Activated T-cell treated with anti-CD3 and anti-CD28 coated beads for 24 hours (primary cell): ENCODE results near the gene FRMD6.
A peak's percentile ranks its signal among the peaks of the same experiment; 100 is the strongest.
"Not testable (repeated sequence)": the region's sequence is repeated elsewhere in the genome, so short reads cannot be mapped to it uniquely, and the experiment has no call there.

Experiments
- DNase-seq: peaks from one replicate; pipeline ENCODE4 v3.0.0-alpha.2; 2020; ENCODE audit warnings: low read depth

Gene FRMD6

DNA sequence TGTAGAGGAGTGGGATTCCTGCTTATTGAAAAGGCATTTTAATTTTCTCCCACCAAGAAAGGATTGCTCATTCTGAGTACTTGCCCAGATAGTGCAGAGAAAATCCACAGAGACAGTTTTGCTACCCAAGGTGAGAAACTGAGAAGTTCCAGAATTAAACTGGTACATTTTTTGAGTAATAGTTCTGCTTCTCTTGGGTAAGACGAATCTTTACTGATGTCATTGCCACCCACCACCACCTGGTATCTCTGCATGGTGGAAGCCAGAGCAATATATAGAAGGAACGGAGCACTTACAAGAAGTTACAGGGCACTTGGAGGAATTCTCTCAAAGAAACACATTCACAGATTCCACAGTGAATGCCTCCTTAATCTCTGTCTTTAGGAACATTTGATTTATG lies 20.7 kb upstream of the FRMD6 start:
- DNase-seq = no peak

DNA sequence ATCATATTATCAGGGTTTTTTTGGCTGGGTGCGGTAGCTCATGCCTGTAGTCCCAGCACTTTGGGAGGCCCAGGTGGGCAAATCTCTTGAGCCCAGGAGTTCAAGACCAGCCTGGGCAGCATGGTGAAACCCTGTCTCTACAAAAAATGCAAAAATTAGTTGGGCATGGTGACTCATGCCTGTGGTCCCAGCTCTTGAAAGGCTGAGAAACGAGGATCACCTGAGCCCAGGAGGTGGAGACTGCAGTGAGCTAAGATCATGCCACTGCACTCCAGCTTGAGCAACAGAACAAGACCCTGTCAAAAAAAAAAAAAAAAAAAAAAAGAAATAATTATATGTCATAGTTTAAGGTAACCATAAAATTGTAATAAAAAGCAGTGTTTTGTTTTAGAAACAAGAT lies 18.4 kb upstream of the FRMD6 start:
- not testable (repeated sequence) for DNase-seq

DNA sequence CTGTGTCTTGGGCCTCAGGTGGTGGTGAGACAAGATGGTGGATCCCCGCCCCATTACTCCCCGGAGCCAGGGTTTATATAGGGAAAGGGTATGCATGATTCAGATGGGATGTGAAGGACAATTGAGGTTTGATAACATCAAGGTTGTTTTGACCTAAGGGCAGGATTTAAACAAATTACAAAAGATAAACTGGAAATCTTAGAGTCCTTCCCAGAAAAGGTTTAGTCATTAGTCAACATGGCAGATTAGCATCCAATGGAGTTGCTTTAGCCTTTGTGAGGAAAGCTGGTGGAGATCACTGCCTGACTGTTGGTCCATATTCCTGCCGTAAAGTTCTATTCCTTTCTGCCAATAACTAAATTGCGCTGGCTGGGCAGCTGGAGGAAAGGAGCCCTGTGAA lies 15.6 kb upstream of the FRMD6 start:
- no peak for DNase-seq

DNA sequence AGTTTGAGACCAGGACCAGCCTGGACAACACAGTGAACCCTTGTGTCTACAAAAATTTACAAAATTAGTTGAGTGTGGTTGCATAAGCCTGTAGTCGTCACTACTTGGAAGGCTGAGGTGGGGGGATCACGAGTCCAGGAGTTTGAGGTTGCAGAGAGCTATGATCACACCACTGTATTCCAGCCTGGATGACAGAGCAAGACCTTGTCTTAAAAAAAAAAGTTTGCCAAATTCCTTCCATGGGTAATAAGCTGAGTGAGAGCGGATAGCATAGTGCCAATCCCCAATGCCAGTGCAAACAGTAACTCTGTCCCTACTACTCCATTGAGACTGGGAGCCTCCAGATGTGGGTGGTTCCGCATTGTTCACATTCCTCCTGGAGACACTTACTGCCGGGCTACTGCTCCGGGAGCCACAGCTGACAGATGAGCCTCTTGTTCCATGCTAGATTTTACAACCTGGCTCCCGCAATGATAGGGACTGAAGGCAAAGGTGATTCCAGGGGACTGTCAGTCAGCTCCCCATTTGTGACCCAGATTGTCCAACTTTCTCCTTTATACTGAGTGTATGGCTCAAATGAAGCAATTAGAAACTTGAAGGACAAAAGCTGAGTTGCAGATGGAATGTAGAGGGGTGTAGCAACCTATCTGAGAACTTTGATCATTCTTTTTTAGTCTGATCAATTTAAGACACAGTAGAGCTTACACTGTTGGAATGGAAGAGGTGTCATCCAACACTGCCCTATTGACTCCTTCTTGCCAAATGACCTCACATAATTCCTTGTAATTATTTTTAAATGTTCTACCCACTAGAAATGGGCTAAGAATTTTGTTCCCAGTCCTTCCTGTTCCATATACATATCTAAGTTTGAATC lies 13.4 kb upstream of the FRMD6 start:
- no peak for DNase-seq

DNA sequence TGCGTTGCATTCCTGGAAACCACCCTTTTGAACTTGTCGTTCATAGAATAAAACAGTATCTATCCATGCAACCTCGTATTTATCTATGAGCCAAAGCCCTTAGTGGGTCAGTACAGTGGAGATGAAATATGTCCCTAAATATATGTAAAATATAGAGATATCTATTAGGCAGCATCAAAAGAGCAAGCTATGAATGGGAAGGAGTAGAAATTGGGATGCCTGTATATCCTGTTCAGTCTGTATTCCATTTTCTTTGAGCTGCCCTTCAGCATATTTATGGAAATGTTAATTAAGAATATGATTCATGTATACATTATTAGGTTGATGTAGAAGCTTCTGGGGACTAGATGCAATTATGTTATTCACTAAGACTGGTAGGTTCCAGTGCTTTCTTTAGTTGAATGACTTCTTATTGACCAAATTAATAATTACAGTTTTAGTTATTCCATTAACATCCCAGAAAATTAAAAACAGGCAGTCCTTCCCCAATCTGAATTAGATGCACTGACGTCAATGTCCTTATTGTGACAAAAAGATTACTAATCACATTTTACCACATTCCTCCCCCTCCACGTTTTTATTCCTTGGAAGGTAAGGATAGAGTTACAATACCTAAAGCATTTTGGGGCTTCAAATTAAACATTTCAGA lies 11.9 kb upstream of the FRMD6 start:
- no peak for DNase-seq

DNA sequence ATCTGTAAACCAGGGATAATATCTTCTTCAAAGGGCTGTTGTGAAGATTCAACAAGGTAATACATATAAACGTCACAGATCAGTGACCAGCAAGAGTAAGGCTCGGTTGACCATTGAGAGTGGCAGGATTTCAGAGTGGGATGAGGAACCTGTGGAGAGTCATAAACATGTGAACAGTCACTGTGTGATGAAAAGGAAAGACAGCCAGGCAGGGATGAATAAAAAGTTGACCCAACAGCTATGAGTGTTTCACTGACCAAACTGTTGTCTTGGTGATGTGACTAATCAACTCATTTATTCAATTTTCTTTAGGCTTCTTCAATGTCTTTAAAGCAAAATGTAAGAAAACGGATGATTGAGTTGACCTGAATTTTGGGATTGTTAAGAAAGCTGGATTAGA lies 8.6 kb upstream of the FRMD6 start:
- no peak for DNase-seq

DNA sequence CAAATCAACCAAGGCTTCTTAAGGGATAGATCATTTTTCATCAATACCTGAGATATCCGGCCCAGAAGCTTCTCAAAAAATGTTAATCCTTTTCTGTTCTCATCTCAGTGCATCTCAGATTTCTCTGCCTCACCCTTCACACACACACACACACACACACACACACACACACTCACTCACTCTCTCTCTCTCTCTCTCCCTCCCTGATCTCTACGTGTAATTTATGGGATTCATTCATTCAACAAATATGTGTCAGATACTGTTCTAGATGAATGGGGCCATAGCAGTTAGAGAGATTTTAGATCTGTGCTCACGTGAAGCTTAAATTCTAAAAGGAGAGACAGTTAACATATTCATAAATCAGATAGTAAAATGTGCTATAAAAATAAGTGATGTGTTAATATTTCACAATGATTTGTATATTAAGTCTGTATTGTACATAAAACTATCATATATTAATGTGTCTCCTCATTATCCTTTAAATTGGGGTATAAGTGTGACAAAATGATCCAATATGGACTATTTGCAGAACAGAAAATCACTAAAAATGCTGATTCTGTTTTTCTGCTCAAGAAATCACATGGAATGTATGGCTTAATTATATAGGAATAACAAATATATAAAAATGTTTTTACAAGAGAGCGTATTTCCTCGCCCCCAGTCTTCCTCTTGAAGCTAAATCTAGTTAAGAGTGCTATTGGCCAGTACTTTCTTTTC lies 7.3 kb upstream of the FRMD6 start:
- no peak for DNase-seq

DNA sequence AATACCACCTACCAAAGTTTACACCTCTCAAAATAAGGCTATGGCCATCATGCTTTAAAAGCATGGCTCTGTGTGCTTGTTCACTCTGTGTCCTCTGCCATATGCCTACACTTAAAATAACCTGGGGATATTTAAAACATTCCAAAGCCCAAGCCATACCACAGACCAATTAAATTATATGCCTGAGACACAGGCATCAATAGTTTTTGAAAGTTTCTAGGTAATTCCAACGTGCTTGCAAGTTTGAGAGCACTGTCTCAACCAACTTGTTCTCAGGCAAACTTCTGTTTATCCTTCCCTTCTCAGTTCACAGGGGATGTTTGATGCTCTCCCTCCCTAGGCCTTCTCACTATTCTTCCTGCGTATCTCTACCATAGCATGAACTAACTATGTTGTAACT lies 3.4 kb upstream of the FRMD6 start:
- DNase-seq = no peak

DNA sequence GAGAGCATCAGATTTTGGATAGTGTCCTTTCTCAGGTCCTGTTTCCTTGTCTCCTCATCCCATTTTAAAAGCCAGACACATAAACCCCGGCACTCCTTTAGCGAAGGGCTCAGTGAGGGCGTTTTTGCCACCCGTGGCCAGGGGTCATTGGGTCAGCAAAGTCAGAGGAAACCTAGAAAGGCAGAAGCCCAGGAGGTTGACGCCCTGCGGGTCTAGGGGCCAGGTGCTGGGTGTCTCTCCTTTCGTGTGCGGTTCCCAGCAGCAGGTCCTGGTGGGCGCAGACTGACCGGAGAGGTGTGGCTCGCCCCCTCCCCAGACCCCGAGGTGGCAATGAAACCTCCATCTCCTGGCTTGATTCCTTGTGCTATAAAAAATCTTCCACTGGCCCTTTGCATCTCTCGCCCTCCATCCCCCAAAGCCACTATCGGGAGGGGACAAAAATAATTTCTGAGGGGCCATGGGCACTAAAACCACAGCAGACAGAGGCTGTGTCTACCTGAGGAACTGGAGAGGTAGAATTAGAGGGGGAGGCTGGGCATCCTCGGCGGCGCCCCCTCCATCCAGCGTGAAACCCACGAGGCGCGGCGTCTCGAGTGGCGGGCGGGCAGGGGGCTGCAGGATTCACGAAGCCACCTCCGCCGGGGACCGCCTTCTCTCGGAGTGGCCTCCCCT lies 858 bp upstream of the FRMD6 start:
- DNase-seq = no peak

DNA sequence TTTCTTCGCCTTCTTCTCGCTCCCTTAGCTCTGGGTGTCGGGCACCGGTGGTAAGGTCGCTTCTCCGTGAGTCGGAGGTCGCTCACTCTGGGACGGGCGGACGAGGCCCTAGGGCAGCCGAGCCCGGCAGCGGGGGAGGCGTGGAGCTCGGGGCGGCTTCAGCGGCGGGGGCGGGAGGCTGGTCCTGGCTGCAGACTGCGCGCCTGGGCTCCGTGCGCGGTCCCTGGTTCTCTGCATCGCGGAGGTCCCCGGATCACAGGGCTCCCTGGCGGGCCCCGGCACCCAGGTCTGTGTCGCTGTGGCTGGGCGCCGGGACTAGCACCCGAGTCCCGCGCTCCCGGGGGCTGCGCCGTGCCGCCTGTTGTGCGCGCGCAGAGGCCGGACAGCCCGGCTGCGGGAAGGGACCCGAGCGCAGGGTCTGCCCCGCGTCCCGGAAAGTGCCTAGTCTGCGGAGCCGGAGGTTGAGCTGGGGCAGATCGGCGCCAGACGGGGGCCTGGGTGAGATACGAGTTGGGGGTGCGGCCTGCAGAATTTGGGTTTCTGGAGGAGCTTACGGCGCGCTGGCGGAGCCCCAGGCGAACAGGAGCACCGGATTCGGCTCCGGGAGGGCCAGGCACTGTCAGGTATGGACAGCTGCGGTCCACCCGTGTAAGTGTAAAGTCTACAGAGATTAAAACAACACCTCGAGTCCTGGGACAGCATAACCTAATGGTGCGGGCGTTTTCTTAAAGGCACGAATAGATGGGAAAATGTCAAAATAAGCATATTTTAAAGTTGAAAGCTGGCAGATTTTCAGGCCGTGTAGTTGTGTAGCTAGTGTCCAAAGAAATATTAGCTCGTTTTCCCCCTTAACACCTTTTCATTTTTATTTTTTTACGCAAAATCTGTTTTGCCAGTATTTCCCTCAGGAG lies 713 bp downstream of the FRMD6 start:
- peak; percentile 16 for DNase-seq

DNA sequence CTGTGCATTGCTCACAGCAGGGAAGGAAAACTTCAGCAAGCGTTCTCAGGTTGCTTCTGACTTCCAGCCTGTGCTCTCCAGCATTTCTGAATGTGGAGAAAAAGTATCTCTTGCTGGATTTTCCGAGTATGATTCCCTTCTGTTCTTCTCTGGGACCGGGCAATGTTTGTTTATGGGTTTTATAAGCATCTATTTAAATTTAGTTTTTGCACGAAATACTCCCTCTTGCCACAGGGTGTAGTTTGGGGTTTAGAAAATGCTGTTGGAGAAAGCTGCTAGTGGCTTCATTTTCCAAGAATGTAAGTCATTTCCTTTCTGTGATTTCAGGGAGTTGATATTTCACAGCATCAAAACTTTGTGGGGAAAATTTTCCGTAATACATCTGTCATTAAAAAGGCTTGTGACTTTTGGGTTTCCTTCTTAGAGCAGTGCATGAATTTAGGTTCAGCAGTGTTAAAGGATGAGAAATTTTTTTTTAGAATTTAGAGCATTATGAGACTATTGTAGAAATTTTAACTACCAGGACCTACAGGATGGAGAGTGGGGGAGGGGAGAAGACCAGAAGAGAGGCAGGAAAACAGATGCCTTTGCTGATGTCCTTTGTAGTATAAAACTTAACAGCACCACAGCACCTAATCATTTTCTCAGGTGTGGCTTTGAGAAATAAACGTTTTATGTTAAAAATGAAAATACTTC lies 1.5 kb downstream of the FRMD6 start:
- no peak for DNase-seq

DNA sequence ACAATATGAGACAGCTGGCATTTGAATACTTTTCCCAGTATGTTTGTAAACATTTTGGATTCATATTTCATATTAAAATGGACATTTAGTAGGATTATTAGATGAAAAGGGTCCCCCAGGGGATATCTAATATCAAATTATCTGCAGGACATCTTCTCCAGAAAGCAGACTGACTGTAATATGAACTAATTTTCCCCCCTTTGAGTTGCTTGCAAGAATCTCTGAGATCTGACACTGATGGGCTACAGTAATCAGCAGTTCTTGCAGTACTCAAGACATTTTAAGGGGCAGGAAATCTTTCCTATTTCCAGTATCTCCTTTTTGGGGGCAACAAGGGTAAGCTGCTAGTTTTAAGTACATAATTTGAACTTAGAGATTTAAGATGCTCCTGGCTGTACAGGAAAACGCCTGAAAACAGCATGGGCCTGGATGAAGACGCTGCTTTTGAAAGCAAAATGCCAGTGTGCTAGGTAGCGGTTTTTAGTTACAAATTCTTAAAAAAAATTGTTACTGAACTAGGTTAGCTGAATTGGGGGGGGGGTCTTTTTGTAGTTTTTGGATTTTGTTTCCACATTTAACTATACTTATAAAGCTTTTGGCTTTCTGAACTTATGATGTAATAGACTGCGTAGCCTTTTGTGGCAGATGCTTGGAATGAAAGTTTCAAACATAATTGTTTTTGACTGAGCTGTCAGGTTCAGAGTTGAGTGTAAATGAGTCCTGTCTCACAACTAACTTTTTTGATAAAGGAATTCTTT lies 2.2 kb downstream of the FRMD6 start:
- no peak for DNase-seq

DNA sequence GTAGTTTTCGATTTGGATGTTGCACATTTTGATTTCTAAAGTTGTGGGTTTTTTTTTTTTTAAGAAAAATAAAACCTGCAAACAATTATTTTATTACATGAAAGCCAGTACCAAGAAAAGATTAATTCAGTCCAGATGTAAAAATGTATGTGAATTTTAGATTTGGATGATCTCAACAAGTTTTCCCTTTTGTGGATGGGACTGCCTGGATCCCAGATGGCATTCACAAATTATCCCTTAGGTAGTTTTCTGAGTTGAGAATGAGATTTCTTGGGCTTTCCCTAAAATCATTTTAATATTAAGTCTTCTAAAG lies 2.8 kb downstream of the FRMD6 start:
- DNase-seq = no peak

DNA sequence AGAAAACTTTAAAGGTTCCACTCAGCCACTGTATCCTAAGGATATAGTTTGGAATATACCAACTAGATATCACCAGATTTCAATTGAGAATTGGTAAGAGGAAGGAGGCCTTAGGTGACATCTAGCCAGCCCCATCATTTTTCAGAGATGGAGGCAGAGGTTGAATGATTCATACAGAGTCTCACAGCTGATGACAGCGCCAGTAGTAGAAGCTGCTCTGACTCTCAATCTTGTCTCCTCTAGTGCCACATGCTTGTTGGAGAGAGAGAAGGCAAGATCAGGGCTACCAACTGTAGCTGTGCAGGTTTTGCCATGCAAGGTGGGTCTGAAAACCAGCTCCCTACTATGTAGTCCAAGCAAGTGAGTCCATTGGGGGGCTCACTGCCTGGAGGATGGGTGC lies 6.1 kb downstream of the FRMD6 start:
- no peak for DNase-seq

DNA sequence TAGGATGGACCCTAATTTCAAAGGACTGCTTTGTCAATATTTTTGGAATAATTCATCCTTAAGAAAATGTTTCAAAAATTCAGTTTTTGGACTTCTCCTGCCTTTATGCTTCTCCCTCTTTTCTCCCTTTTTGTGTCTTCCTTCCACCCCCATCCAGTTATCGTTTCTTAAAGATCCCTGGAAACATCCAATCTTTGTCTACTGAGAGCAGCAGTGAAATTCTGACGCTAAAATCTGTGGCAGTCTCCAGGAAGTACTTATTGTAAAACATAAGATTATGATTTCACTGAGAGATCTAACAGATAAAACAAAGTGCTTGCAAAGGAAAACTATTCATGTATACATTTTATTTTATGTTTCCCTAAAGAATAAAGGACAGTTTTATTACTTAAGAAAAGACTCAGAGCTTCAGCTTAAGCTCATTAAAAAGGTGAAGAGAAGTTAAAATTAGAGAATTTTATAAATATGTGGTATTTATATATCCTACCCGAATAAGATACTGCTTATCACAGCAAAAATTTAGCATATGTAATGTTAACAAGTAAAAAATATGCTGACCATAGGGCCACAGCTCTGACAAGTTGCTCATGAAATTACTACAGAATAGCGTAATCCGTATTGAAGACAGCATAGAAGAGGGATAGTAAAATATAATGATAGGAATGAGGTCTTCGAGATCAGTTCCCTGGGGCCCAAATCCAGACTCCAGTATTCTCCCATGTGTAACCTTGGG lies 6.9 kb downstream of the FRMD6 start:
- no peak for DNase-seq

DNA sequence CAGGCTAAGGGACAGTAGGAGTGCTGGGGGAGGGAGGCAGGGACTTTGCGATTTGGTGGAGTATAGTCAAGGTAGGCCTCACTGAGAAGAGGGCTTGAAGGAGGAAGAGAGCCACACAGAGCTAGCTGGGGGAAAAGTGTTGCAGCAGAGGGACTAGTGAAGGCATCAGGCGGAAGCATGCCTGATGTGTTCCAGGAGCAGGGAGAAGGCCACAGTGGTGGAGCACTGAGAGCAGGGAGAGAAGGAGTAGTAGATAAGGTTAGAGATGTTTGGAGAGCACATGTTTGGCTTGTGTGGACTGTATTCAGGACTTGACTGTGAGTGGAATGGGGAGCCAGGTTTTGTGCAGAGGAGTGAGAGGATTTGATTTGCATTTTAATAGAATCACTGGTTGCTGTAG lies 9.0 kb downstream of the FRMD6 start:
- DNase-seq = no peak

DNA sequence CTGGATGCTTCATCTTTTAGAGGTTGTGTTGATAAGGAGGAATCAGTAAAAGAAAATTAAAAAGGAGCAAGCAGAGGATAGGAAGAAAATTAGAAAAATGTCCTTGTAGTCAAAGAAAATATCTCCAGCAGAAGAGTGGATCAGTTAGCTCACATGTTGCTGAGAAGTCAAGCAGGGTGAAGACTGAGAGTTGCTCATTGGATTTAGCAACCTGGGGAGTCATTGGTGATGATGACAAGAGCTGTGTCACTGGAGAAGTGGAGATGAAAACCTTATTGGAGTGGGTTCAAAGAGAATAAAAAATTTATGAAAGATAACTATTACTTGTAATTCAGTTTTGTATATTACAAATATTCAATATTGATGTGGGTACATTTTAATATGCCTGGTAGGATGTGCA lies 9.8 kb downstream of the FRMD6 start:
- DNase-seq = no peak

DNA sequence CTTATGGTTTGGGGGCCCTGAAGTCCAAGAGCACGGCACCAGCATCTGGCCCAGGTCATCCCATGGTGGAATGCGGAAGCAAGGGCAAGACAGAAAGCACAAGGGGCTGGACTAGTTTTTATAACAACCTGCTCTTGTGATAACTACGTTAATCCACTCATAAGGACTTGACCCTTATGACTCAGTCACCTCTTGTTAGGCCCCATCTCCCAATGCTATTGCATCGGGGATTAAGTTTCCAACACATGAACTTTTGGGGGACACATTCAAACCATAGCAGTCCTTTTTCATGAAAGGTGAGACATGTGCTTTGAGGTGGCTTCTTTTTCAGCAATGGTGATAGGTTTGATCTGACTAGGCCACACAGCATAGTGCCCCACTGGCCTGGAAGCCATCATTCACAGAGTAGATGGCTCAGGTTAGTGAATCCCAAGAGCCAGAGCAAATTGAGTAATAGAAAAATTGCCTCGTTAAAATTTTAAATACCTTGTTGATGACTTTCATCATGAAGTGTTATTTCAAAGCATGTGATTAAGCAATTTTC lies 12.1 kb downstream of the FRMD6 start:
- DNase-seq = no peak

DNA sequence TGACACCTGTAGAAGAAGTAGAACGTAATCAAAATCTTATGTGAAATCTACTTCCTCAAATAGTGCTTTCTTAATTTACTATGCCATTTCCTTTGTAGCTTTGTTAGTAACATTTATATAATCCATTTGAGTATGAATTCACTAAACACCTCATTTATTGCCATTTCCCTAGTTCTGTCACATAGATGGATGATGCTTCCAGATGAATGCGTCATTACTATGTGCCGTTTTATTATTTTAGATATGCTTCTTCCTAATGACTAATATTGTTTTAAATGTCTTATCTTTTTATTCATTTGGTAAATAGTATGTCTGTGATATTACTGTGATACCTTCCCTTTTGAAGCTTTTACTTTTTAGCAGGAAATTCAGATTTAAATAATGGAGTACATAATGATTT lies 14.4 kb downstream of the FRMD6 start:
- DNase-seq = no peak
